Pancreas (tissue), 10 donors: ENCODE measurements around the gene GATAD2A. TPM values are rescaled to one million over a fixed set of nuclear protein-coding genes. Genes with fewer than 3 reads are reported as not detected.
A peak's percentile ranks its signal among the peaks of the same experiment; 100 is the strongest.

Experiments used
- ATAC-seq, 4 donors: fragments of 200-7000 bp; cut with Tn5 transposase; one replicate each; pipeline versions ENCODE4 v1.8.0 to v1.9.1; 2020; ENCODE audit warnings: mild to moderate bottlenecking in 4 of 4, moderate library complexity in 4 of 4
- DNase-seq, 6 donors: peaks; one replicate each; pipeline ENCODE4 v3.0.0-alpha.2; 2020
- FAIRE-seq: peaks from 2 replicates; lab custom pipeline; 2012; peaks lifted over from hg19 to GRCh38; lab: Jason Lieb, UNC
- H3K27ac ChIP-seq, 4 donors: fragments of 200-600 bp; sonication (generic); 1 replicate in 3 of 4; 2 replicates in 1 of 4; pipeline versions ENCODE4 v1.5.0 to v1.8.0; 2020
- H3K27me3 ChIP-seq, 4 donors: fragments of 200-600 bp; one replicate each; pipeline ENCODE4 v1.8.0; 2021
- H3K36me3 ChIP-seq, 3 donors: fragments of 200-600 bp; sonication (generic) in 1 of 3; one replicate each; pipeline versions ENCODE4 v1.5.0 to v1.8.0; 2020 to 2021
- H3K4me1 ChIP-seq, 3 donors: fragments of 200-600 bp; one replicate each; pipeline ENCODE4 v1.8.0; 2021
- H3K4me3 ChIP-seq, 4 donors: fragments of 200-600 bp; sonication (generic) in 2 of 4; one replicate each; pipeline versions ENCODE4 v1.5.0 to v1.8.0; 2020 to 2021
- H3K9me3 ChIP-seq, 4 donors: fragments of 200-600 bp; one replicate each; pipeline ENCODE4 v1.8.0; 2021
- WGBS, 2 donors: extraction: QIAGEN DNeasy Blood & Tissue Kit; methylation state at CpG; one replicate each; pipeline ENCODE4 v1.1.7; 2013; 5-methylcytosine and 5-hydroxymethylcytosine counted together
- intact Hi-C, 3 donors: fragments of 100-400 bp; cut with DNase I; formaldehyde crosslinking; loops; one replicate each; pipeline versions ENCODE4 v1.11.1 to v1.14.2; 2022
- polyA plus RNA-seq, 2 donors: library from polyadenylated mRNA; stranded (reverse); fragments of 200-250 nt; gene quantifications; one replicate each; pipeline ENCODE4 v1.2.3, GENCODE V29; 2013
- total RNA-seq, 6 donors: library from RNA; stranded (reverse); fragmentation: NEBNext Ultra II Directional in 4 of 6; extraction: Animal tissue kit (Norgen Biotek cat#: 25700) in 4 of 6; gene quantifications; one replicate each; pipeline versions ENCODE4 v1.2.1 to v1.2.4, GENCODE V29; 2021 to 2023
- TF ChIP-seq, protein P1 (sequence below), 4 donors: fragments of 200-600 bp; sonication (generic) in 3 of 4; IDR thresholded peaks; one replicate each; pipeline versions ENCODE4 v1.5.0 to v1.8.0; 2021; ENCODE audit warnings: antibody characterized with exemption in 4 of 4
- donor health status: healthy with polysubstance abuse.
- donor health status: DM: no; HTN: no; CAD: no; lungs with moderate emphysema.
- donor health status: DM: no; HTN: no; CAD: no.
- donor health status: control.
- donor health status: control.
- donor health status: Bipolar disorder and iron deficiency.
- donor health status: DM: yes; HTN: yes; CAD: no.
- donor health status: DM: no; HTN: no; CAD: no.
- donor health status: DM: no; HTN: no; CAD: no.
- donor health status: DM: yes; HTN: yes; CAD: no.

GATAD2A gene
- total and polyA plus RNA-seq, 8 donors, result 11.9 to 51.8 (median 36.7) TPM

- TF ChIP-seq, protein P1, sequence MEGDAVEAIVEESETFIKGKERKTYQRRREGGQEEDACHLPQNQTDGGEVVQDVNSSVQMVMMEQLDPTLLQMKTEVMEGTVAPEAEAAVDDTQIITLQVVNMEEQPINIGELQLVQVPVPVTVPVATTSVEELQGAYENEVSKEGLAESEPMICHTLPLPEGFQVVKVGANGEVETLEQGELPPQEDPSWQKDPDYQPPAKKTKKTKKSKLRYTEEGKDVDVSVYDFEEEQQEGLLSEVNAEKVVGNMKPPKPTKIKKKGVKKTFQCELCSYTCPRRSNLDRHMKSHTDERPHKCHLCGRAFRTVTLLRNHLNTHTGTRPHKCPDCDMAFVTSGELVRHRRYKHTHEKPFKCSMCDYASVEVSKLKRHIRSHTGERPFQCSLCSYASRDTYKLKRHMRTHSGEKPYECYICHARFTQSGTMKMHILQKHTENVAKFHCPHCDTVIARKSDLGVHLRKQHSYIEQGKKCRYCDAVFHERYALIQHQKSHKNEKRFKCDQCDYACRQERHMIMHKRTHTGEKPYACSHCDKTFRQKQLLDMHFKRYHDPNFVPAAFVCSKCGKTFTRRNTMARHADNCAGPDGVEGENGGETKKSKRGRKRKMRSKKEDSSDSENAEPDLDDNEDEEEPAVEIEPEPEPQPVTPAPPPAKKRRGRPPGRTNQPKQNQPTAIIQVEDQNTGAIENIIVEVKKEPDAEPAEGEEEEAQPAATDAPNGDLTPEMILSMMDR (IDR thresholded peaks at IDR 0.05), result no peak
- ATAC-seq (no peak), FAIRE-seq (no peak), DNase-seq (no peak)
- Histone ChIP-seq H3K36me3 (peaks cover 7 to 43% (median 15%) of the 10 kb centered on the region in 3 donors), H3K4me3 (no peak overlapping the region), H3K27ac (no peak overlapping the region), H3K4me1 (no peaks in the 10 kb centered on the region), H3K9me3 (no peaks in the 10 kb centered on the region), H3K27me3 (no peaks in the 10 kb centered on the region)
- 91 to 92% methylated on average over 18 of the region's 18 CpGs for WGBS, 2 donors
- intact Hi-C loops, result no loop called here
Measured at GRCh38 chr19:19499272-19499995, 94.0 kb downstream of the GATAD2A start.

DNA sequence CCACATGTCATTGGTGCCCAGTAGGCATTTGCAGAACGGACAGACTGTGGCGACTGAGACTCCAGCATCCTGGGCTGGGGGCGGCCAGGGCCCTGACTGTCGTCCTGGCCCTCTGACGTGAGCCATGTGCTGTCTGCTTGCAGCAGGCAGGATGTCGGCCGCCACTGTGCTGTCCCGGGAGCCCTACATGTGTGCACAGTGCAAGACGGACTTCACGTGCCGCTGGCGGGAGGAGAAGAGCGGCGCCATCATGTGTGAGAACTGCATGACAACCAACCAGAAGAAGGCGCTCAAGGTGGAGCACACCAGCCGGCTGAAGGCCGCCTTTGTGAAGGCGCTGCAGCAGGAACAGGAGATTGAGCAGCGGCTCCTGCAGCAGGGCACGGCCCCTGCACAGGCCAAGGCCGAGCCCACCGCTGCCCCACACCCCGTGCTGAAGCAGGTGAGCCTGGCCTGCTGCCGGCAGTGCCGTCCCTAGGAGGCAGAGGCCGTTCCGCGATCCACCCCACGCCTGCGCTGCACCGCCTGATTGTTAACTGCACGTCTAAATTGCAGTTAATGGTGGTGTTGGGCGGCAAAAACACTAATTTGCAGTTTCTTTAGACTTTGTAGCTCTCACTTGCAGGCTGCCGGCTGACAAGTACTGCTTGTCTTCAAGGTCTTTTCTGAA is 95.6 kb downstream of the GATAD2A start:
- intact Hi-C loops, result no loop called here
- DNase-seq (peak in 2 of 6 donors; percentile 10 to 74), FAIRE-seq (no peak), ATAC-seq (no peak)
- H3K27me3 ChIP-seq, result no peaks in the 10 kb centered on the region
- H3K4me3 ChIP-seq, result no peak overlapping the region
- TF ChIP-seq, protein P1 (IDR thresholded peaks at IDR 0.05), result no peak
- no peaks in the 10 kb centered on the region for H3K9me3 ChIP-seq
- no peak overlapping the region for H3K27ac ChIP-seq
- peaks cover 7 to 55% (median 9%) of the 10 kb centered on the region in 3 donors for H3K36me3 ChIP-seq
- 92 to 95% methylated on average over 34 of the region's 34 CpGs for WGBS, 2 donors
- H3K4me1 ChIP-seq, result no peaks in the 10 kb centered on the region

- H3K36me3 ChIP-seq, result peaks cover 4 to 59% (median 7%) of the 10 kb centered on the region in 3 donors
- H3K27ac ChIP-seq, result no peak overlapping the region
- no peaks in the 10 kb centered on the region for H3K4me1 ChIP-seq
- FAIRE-seq, result no peak
- no peak for ATAC-seq
- H3K9me3 ChIP-seq, result no peaks in the 10 kb centered on the region
- no peak for DNase-seq
- TF ChIP-seq, protein P1 (IDR thresholded peaks at IDR 0.05), result no peak
- no peak overlapping the region for H3K4me3 ChIP-seq
- H3K27me3 ChIP-seq, result no peaks in the 10 kb centered on the region
- intact Hi-C loops, result no loop called here
- 96 to 97% methylated on average over 26 of the region's 26 CpGs for WGBS, 2 donors
Measured at GRCh38 chr19:19501798-19502197, 96.3 kb downstream of the GATAD2A start.

DNA sequence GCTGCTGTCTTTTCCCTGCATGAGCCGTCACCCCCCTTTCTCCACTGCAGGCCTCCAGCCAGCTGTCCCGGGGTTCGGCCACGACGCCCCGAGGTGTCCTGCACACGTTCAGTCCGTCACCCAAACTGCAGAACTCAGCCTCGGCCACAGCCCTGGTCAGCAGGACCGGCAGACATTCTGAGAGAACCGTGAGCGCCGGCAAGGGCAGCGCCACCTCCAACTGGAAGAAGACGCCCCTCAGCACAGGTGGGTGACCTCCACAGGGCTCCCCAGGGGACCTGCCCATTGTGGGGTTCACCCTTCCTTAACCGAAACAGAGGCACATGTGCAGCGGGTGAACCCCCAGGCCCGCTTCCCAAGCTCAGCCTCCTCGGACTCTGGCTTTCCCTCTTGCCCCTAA is 96.8 kb downstream of the GATAD2A start:
- DNase-seq (no peak), FAIRE-seq (no peak), ATAC-seq (no peak)
- 95 to 96% methylated on average over 19 of the region's 19 CpGs for WGBS, 2 donors
- H3K27ac ChIP-seq, result no peak overlapping the region
- H3K36me3 ChIP-seq, result peaks cover 0 to 57% (median 7%) of the 10 kb centered on the region in 3 donors
- TF ChIP-seq, protein P1 (IDR thresholded peaks at IDR 0.05), result no peak
- H3K4me1 ChIP-seq, result no peaks in the 10 kb centered on the region
- no peaks in the 10 kb centered on the region for H3K9me3 ChIP-seq
- H3K4me3 ChIP-seq, result no peak overlapping the region
- intact Hi-C loops, result no loop called here
- H3K27me3 ChIP-seq, result no peaks in the 10 kb centered on the region
